ENCODE results near the gene CDHR5. TPM values are rescaled to one million over a fixed set of nuclear protein-coding genes. Genes with fewer than 3 reads are reported as not detected.
A peak's percentile ranks its signal among the peaks of the same experiment; 100 is the strongest.

CDHR5 gene
- total and polyA plus RNA-seq, 7 donors, result 0.07 to 0.34 (median 0.20) TPM; not detected in 4

DNA sequence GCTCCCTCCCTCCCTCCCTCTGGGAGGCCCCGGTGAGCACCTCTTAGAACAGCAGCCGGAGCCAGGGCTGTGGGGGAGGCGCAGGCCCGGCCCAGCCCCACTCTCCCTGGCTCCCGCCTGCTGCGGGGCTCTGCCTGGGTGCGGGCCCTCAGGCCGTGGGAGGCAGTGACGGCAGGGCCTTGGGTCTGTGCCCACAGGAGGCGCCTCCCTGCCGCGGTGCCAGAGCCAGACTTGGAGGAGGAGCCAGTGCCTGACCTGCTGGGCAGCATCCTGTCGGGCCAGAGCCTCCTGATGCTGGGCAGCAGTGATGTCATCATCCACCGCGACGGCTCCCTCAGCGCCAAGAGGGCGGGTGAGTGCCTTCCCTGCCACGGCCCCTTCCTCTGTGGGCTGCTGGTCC lies 18.5 kb downstream of the CDHR5 start:
- DNase-seq, result no peak
- peaks cover 12 to 99% of the 10 kb centered on the region in 2 donors for H3K36me3 ChIP-seq (ENCODE audit: insufficient read depth in 1 of 2, low read depth in 1 of 2)
- H3K27ac ChIP-seq, result no peak overlapping the region
- H3K4me1 ChIP-seq, result no peaks in the 10 kb centered on the region
- no peak overlapping the region for H3K4me3 ChIP-seq
- peak; percentile 26 to 47 (median 32) for ATAC-seq
- no peaks in the 10 kb centered on the region for H3K27me3 ChIP-seq (ENCODE audit: insufficient read depth in 3 of 3, low read length in 2 of 3)
- TF ChIP-seq, protein P1, sequence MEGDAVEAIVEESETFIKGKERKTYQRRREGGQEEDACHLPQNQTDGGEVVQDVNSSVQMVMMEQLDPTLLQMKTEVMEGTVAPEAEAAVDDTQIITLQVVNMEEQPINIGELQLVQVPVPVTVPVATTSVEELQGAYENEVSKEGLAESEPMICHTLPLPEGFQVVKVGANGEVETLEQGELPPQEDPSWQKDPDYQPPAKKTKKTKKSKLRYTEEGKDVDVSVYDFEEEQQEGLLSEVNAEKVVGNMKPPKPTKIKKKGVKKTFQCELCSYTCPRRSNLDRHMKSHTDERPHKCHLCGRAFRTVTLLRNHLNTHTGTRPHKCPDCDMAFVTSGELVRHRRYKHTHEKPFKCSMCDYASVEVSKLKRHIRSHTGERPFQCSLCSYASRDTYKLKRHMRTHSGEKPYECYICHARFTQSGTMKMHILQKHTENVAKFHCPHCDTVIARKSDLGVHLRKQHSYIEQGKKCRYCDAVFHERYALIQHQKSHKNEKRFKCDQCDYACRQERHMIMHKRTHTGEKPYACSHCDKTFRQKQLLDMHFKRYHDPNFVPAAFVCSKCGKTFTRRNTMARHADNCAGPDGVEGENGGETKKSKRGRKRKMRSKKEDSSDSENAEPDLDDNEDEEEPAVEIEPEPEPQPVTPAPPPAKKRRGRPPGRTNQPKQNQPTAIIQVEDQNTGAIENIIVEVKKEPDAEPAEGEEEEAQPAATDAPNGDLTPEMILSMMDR (IDR thresholded peaks at IDR 0.05), result no peak
- 62 to 79% (median 64%) methylated on average over 10 to 19 of the region's 19 CpGs for WGBS, 3 donors
- intact Hi-C loops (cut with DNase I), result no loop called here
- H3K9me3 ChIP-seq, result no peaks in the 10 kb centered on the region

DNA sequence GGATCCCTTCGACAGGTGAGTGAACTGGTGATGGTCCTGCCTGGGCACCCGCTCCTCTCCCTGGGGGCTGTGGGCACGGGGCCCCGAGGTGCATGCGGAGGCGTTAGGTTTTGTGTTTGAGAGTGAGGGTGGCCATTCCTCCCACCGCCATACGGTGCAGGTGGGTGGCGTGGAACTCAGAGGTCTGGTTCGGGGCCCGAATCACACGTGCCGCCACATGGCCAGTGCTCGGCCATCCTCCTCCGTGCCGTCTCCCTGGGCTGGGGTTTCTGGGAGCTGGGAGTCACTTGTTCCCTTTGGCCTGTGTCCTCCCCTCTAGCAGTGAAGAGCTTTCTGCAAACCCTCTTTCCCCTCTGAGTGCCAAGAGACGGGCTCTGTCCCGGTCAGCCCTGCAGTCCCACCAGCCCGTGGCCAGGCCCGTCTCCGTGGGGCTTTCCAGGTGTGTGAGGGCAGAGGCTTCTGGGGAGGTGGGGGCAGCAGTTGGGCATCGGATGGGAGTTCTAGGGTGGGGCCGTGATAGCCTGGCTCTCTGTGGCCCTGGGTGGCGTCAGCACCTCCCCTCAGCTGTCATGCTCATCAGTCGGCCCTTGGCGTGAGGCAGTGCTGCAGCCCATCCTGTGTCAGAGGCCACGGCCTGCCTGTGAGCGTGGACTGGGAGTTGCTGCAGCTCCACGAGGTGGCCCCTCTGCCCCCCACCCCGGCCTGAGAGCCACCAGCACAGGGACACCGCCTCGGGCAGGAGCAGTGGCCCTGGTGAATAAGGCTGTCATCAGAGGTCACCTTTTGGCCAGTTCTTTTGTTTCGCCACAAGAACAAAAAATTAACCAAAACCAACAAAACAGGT lies 19.2 kb downstream of the CDHR5 start:
- 93 to 95% (median 93%) methylated on average over 30 to 33 of the region's 33 CpGs for WGBS, 3 donors
- H3K27me3 ChIP-seq (ENCODE audit: insufficient read depth in 3 of 3, low read length in 2 of 3), result no peaks in the 10 kb centered on the region
- H3K27ac ChIP-seq, result no peak overlapping the region
- peaks cover 7 to 99% of the 10 kb centered on the region in 2 donors for H3K36me3 ChIP-seq (ENCODE audit: insufficient read depth in 1 of 2, low read depth in 1 of 2)
- intact Hi-C loops (cut with DNase I), result no loop called here
- TF ChIP-seq, protein P1 (IDR thresholded peaks at IDR 0.05), result no peak
- H3K9me3 ChIP-seq, result no peaks in the 10 kb centered on the region
- no peak overlapping the region for H3K4me3 ChIP-seq
- DNase-seq (no peak), ATAC-seq (no peak)
- H3K4me1 ChIP-seq, result no peaks in the 10 kb centered on the region

DNA sequence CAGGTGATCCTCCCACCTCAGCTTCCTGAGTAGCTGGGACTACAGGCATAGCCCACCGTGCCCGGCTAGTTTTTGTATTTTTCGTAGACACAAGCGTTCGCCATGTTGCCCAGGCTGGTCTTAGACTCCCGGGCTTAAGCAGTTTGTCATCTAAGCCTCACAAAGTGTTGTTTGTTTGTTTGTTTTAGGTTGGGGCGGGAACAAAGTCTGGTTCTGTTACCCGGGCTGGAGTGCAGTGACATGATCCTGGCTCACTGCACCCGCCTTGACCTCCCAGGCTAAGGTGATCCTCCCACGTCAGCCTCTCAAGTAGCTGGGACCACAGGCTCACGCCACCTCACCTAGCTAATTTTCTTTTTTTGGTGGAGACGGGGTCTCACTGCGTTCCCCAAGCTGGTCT lies 21.6 kb downstream of the CDHR5 start:
- Histone ChIP-seq H3K27ac (no peak overlapping the region), H3K36me3 (ENCODE audit: insufficient read depth in 1 of 2, low read depth in 1 of 2) (peaks cover 12 to 99% of the 10 kb centered on the region in 2 donors), H3K4me1 (no peaks in the 10 kb centered on the region), H3K4me3 (no peak overlapping the region), H3K9me3 (no peaks in the 10 kb centered on the region), H3K27me3 (ENCODE audit: insufficient read depth in 3 of 3, low read length in 2 of 3) (no peaks in the 10 kb centered on the region)
- 89 to 91% (median 91%) methylated on average over 13 of the region's 13 CpGs for WGBS, 3 donors
- TF ChIP-seq, protein P1 (IDR thresholded peaks at IDR 0.05), result no peak
- no peak for DNase-seq
- intact Hi-C loops (cut with DNase I), result no loop called here
- ATAC-seq, result no peak

DNA sequence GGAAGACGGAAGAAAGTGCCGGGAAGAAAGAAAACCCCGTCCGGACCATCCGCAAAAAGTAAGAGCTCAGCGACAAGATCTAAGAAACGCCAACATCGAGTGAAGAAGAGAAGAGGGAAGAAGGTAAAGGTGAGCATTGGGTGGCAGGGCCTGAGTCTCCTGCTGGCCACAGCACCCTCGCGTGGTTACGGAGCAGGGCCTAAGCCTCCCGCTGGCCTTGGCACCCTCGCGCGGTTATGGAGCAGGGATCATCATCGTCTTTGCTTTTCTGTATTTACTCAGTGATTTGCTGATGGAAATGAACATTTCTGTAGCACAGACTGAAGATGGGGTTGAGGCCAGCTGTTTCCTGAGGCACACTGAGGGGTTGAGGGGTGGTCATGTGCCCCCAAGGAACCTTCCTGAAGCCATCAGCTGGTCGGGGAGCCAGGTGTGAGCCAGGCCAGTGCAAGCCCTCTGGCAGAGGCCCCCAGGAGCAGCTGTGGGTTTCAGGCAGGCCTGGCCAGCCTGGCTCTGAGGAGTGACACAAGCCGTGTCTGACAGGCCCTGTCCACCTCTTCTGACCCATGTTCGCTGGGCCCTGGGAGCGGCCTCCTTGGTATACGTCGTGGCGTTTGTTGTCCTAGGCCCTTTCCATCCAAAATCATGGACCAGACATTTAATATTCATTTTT lies 23.0 kb downstream of the CDHR5 start:
- DNase-seq, result no peak
- no peak overlapping the region for H3K4me3 ChIP-seq
- 90 to 91% (median 90%) methylated on average over 23 of the region's 23 CpGs for WGBS, 3 donors
- H3K27ac ChIP-seq, result no peak overlapping the region
- intact Hi-C loops (cut with DNase I), result no loop called here
- peaks cover 9 to 98% of the 10 kb centered on the region in 2 donors for H3K36me3 ChIP-seq (ENCODE audit: insufficient read depth in 1 of 2, low read depth in 1 of 2)
- no peaks in the 10 kb centered on the region for H3K9me3 ChIP-seq
- H3K27me3 ChIP-seq (ENCODE audit: insufficient read depth in 3 of 3, low read length in 2 of 3), result no peaks in the 10 kb centered on the region
- no peak for ATAC-seq
- no peaks in the 10 kb centered on the region for H3K4me1 ChIP-seq
- TF ChIP-seq, protein P1 (IDR thresholded peaks at IDR 0.05), result no peak

All from psoas muscle (tissue), 8 donors.